Central memory CD8-positive, alpha-beta T cell (primary cell): Measurements from ENCODE around the gene RAB11FIP5.
A peak's percentile ranks its signal among the peaks of the same experiment; 100 is the strongest.
"Not testable (repeated sequence)": the region's sequence is repeated elsewhere in the genome, so short reads cannot be mapped to it uniquely, and the experiment has no call there.

Experiments
- ATAC-seq: fragments of 150-1000 bp; cut with Tn5 transposase; replicated peaks from 2 replicates; pipeline ENCODE4 v1.10.0; 2022; ENCODE audit warnings: mild to moderate bottlenecking, moderate FRiP score, moderate number of reproducible peaks; ENCODE audit not compliant: poor library complexity, severe bottlenecking; ENCODE audit errors: extremely low read depth
- DNase-seq, 2 donors: peaks; one replicate each; pipeline ENCODE4 v3.0.0; 2021; ENCODE audit warnings: low spot score in 2 of 2
- H3K27ac Mint-ChIP-seq: one replicate; pipeline ENCODE4 v1.8.0; 2022; ENCODE audit warnings: low read depth, mild to moderate bottlenecking, moderate library complexity, mixed read lengths
- H3K27me3 Mint-ChIP-seq: one replicate; pipeline ENCODE4 v1.8.0; 2022; ENCODE audit warnings: mixed read lengths
- H3K36me3 Mint-ChIP-seq: one replicate; pipeline ENCODE4 v1.8.0; 2022; ENCODE audit warnings: mild to moderate bottlenecking, moderate library complexity, mixed read lengths; ENCODE audit not compliant: insufficient read depth
- H3K4me1 Mint-ChIP-seq: one replicate; pipeline ENCODE4 v1.8.0; 2022; ENCODE audit warnings: mixed read lengths
- H3K4me3 Mint-ChIP-seq: one replicate; pipeline ENCODE4 v1.8.0; 2022; ENCODE audit warnings: mild to moderate bottlenecking, moderate library complexity, mixed read lengths
- H3K9me3 Mint-ChIP-seq: one replicate; pipeline ENCODE4 v1.8.0; 2022; ENCODE audit warnings: mixed read lengths

The RAB11FIP5 gene

DNA sequence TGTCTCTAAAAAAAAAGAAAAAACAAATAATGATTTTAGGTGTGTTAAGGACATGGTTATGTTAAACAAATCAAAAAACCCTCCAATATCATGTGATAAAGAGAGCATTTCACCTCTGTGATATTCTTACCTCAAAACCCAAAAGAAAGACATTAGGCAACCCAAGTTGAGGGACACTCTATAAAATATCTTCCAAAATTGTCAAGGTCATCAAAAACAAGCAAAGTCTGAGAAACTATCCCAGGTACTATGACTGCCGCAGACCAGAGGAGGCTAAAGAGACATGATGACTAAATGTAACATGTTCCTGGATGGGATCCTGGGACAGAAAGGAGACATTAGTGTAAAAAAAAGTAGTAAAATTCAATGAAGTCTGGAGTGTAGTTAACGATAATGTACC, 45.7 kb downstream of the RAB11FIP5 start:
- ATAC-seq: no peak
- Mint-ChIP-seq H3K4me3 (no peak overlapping the region), H3K4me1 (peaks cover 25% of the 10 kb centered on the region)

DNA sequence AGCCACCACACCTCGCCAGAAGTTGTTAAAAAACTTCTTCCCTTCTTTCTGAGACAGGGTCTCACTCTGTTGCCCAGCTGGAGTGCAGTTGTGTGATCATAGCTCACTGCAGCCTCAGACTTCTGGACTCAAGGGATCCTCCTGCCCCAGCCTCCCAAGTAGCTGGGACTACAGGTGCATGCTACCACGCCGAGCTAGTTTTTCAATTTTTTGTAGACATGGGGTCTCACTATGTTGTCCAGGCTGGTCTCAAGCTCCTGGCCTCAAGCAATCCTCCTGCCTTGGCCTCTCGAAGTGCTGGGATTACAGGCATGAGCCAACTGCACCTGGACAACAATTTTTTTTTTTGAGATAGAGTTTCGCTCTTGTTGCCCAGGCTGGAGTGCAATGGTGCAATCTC, 47.7 kb downstream of the RAB11FIP5 start:
- H3K36me3 Mint-ChIP-seq, H3K9me3 Mint-ChIP-seq, H3K4me3 Mint-ChIP-seq, ATAC-seq, H3K27me3 Mint-ChIP-seq, DNase-seq, H3K27ac Mint-ChIP-seq: not testable (repeated sequence)
- peaks cover 17% of the 10 kb centered on the region for H3K4me1 Mint-ChIP-seq

More for the DNA sequence above, 45.7 kb downstream of the RAB11FIP5 start:
- no peak for DNase-seq
- Mint-ChIP-seq H3K27ac (no peak overlapping the region), H3K27me3 (no peaks in the 10 kb centered on the region), H3K36me3 (peaks cover 10% of the 10 kb centered on the region), H3K9me3 (no peaks in the 10 kb centered on the region)

DNA sequence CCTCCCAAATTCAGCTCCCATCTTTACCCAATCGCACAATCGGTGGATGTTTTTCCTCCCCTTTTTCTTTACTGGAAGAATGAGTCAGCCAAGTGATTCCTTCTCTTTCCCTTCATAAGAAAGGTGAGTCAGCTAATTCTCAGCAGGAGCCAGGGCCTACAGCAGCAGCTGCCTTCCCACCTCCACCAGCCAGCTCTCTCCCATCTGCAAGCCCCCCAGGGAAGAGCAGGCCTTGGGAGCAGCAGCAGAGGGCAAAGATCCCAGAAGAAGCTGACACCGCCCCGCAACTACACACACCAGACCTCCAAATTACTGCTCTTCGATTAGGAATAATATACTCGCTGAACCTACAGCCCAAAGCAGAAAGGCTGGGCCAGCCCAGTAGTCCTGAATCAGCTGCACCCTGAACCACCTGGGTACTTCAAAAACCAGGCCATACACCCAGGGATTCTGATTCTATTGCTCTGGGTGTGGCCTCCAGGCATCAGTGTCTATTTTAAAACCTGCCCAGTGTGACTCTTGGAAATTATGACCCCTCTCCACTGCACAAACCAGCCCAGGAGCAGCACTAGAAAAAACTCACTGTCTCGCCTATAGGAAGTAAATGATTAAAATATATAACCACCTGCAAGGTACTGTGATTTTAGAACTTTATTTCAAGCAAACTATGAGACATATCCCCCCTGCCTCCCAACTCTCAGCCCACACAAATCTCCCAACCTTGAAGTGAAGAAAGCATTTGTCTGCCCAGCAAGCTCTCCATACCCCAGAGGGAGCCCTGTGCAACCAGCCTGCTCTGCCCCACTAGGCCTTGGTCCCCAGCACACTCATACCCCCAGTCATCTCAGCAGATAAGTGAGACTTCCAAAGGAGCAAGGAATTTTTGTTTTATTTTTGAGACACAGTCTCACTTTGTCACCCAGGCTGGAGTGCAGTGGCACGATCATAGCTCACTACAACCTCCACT, 48.6 kb downstream of the RAB11FIP5 start:
- H3K27ac Mint-ChIP-seq: peak overlapping the region; percentile 39
- no peak for ATAC-seq
- no peaks in the 10 kb centered on the region for H3K36me3 Mint-ChIP-seq

DNA sequence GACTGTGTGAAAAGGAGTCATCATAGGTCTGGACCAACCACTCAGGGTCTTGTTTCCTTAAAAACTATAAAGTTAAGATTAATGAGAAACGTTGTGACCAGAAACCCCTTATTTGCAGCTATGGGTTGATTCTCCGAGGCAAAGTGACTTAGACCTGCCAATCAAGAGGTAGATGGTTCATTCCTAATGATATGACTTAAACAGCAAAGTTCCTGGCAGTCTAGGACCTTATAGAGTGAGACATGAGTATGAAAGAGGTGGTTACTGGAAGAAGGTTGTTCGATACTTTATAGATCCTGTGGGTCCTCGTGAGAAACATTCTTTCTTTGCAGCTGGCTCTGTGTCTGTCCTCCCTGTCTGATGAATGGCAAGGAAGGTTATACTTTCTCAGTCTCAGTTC, 49.3 kb downstream of the RAB11FIP5 start:
- ATAC-seq (no peak), DNase-seq (no peak)
- Mint-ChIP-seq H3K4me3 (no peak overlapping the region), H3K9me3 (no peaks in the 10 kb centered on the region), H3K36me3 (no peaks in the 10 kb centered on the region), H3K27me3 (no peaks in the 10 kb centered on the region), H3K27ac (no peak overlapping the region), H3K4me1 (peaks cover 6% of the 10 kb centered on the region)

More for the DNA sequence above, 48.6 kb downstream of the RAB11FIP5 start:
- no peak for DNase-seq
- Mint-ChIP-seq H3K9me3 (no peaks in the 10 kb centered on the region), H3K4me3 (no peak overlapping the region), H3K27me3 (no peaks in the 10 kb centered on the region), H3K4me1 (peaks cover 13% of the 10 kb centered on the region)

DNA sequence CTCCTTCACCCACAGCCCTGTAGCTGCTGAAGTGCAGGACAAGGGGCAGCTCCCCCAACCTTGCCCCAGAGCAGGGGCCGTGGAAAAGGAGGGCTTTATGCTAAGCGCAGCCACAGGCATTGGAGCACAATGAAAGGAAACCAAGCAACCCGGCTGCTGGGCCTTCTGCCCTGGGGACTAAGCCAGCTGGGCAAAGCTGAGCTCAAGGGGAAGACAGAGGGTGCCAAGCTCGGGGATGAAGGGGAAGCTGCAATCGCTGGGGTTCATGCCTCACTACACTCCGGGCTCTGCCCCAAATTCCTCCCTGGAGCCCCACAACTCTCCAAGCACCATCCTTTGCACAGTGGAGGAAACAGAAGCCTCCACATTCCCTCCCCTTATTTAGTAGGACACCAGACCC, 53.6 kb downstream of the RAB11FIP5 start:
- ATAC-seq (no peak), DNase-seq (no peak)
- Mint-ChIP-seq H3K27ac (no peak overlapping the region), H3K9me3 (no peaks in the 10 kb centered on the region), H3K36me3 (no peaks in the 10 kb centered on the region), H3K4me1 (peaks cover 5% of the 10 kb centered on the region), H3K4me3 (no peak overlapping the region), H3K27me3 (no peaks in the 10 kb centered on the region)

DNA sequence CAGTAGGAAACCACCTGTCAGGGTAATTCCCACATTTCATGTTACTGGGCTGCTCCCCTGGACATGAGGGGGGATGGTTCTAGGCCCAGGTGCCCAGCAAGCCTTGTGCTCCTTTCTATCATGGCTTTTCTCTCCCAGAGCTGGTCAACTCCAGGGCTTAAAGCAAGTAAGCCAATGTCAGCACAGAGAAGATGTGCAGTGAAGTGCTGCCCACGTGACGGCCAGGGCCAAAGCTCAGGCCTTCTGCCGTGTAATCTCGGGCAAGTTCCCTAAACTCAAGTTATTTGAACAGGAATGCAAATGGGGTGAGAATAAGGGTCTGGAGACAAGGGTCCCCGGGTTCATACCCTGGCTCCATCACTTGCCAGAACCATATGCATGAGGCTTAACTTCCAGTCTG, 57.8 kb downstream of the RAB11FIP5 start:
- Mint-ChIP-seq H3K9me3 (no peaks in the 10 kb centered on the region), H3K27ac (no peak overlapping the region), H3K4me1 (peaks cover 5% of the 10 kb centered on the region), H3K36me3 (no peaks in the 10 kb centered on the region), H3K27me3 (no peaks in the 10 kb centered on the region), H3K4me3 (no peak overlapping the region)
- DNase-seq (no peak), ATAC-seq (no peak)

DNA sequence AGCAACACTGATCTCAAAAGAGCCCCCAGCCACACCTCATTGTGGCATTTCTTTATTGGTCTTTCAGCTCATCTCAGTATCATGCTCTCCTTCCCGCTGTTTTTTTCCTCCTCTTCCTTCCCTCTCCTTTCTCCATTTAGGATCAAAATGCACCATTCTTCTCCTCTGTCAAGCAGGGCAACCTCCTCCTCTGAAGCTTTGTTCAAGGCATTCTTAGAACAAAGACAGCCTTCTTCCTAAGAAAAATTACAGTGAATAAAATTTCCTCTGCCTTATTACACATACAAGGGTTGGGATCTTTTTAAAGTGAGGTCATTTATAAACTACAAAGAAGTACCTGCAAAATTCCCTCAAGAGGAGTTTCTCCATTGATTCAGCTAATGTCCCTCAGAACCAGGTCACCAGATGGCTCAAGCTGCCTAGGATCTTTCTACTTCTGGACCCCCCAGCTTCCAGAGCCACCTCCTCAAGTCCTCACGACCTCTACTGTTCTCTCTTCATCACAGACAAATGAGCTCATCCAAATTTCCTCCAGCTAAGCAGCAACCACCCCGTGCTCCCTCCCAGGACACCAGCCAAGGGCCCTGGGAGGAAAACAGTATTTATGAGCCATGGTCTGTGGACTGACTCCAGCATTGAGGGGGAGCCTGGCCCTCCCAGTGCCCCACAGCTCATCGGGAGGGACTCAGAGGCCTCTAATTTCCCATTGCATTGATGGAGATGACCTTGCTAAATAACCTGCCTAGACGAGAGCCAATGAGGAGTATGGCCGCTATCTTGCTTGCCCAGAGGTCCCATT, 59.2 kb downstream of the RAB11FIP5 start:
- Mint-ChIP-seq H3K36me3 (no peaks in the 10 kb centered on the region), H3K9me3 (no peaks in the 10 kb centered on the region), H3K4me3 (no peak overlapping the region), H3K27ac (no peak overlapping the region), H3K4me1 (no peaks in the 10 kb centered on the region), H3K27me3 (no peaks in the 10 kb centered on the region)
- ATAC-seq: no peak
- no peak for DNase-seq

DNA sequence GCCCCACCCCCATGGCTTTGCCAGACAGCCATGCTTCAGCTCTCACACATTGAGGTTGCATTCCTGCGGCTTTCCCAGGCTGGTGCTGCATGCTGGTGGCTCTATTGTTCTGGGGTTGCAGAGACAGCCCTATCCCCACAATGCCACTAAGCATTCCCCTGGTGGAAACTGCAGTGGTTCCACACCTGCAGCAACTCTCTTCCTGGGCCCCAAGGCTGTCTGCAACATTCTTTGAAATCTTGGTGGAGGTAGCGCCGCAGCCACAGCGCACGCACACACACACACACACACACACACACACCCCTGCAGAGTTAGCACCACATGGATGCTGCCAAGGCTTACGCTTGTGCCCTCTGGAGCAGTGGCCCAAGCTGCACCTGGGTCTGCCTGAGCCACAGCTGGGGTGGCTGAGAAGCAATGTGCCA, 62.6 kb downstream of the RAB11FIP5 start:
- H3K4me3 Mint-ChIP-seq: no peak overlapping the region
- DNase-seq (no peak), ATAC-seq (no peak)
- no peak overlapping the region for H3K27ac Mint-ChIP-seq
- H3K27me3 Mint-ChIP-seq: no peaks in the 10 kb centered on the region
- H3K4me1 Mint-ChIP-seq: no peaks in the 10 kb centered on the region
- no peaks in the 10 kb centered on the region for H3K36me3 Mint-ChIP-seq
- H3K9me3 Mint-ChIP-seq: no peaks in the 10 kb centered on the region

DNA sequence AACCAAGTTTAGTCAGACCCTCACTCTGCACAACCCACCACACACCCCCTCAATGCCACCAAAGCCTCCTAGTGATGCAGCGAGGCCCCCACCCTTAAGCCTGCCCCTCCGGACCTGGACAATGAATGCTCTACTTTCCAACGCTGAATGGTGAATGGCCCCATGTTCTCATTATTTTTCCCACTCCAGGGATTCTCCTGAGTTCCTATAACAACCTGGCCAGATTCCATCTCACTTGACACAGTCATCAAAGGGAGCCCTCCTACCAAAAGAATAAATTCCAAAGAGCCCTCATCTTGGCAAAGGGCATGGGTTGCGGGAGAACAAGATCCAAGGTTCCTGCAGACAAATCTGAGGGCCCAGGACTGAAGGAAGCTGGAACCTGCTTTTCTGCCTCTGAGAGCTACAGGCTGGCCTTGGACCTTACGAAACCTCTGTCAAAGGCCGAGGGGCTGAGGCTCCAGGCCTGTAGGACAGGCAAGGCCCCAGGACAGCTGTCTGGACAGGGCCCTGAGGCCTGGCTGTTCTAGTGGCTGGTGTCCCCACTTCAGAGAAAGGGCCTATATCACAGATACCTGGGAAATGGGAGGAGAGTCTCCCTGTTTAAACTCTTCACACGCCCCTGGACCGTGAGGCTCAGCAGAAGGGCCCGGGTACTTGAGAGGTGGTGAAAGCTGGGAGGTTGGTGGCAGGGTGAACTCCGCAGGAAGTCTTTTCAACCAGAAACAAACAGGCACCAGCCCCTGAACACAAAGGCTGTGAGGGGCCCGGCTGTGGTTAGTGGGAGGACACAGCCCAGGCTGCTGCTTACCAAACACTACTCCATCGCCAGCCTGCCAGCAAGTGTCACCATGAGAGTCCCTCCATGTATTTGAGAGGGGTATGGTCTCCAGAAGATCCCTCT, 68.6 kb downstream of the RAB11FIP5 start:
- Mint-ChIP-seq H3K9me3 (no peaks in the 10 kb centered on the region), H3K4me1 (no peaks in the 10 kb centered on the region), H3K27me3 (no peaks in the 10 kb centered on the region), H3K4me3 (no peak overlapping the region), H3K36me3 (no peaks in the 10 kb centered on the region), H3K27ac (no peak overlapping the region)
- ATAC-seq (no peak), DNase-seq (no peak)

DNA sequence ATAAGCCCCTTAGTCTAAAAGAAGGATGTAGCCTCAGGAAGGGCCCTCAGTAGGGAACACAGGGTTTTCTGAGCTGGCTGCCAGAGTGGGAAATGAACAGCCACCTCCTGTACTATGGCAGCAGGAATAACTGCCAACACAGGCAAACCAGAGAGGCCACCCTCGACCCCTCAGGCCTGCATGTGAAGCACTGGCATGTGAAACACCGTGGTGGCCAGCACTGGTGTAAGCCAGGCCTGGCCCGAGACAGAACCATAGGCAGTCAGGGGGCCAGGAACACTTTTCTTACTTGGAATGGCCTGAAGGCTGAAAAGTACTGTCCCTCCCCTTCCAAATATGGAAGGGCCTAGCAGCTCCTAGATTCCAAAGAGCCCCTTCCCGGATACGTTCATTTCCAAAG, 69.5 kb downstream of the RAB11FIP5 start:
- Mint-ChIP-seq H3K4me1 (no peaks in the 10 kb centered on the region), H3K27ac (no peak overlapping the region), H3K27me3 (no peaks in the 10 kb centered on the region), H3K9me3 (no peaks in the 10 kb centered on the region), H3K4me3 (no peak overlapping the region), H3K36me3 (no peaks in the 10 kb centered on the region)
- DNase-seq (no peak), ATAC-seq (no peak)

DNA sequence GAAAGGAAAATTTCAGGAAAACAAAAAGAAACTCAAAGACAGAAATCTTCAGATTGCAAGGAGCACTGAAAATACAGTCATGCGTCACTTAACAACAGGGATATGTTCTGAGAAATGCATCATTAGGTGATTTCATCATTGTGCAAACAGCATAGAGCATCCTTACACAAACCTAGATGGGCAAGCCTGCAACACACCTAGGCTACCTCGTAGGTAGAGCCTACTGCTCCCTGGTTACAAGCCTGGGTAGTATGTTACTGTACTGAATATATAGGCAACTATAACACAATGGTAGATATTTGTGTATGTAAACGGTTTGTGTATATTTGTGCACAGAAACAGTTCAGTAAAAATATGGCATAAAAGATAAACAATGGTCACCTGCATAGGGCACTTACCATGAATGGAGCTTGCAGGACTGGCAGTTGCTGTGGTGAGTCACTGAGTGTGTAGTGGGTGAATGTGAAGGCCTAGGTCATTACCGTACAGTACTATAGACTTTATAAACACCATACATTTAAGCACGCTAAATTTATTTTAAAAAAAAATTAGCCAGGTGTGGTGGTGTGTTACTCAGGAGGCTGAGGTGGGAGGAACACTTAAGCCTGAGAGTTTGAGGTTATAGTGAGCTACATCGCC, 74.7 kb downstream of the RAB11FIP5 start:
- Mint-ChIP-seq H3K4me3 (no peak overlapping the region), H3K9me3 (no peaks in the 10 kb centered on the region), H3K4me1 (no peaks in the 10 kb centered on the region), H3K27ac (no peak overlapping the region), H3K27me3 (no peaks in the 10 kb centered on the region), H3K36me3 (peaks cover 2% of the 10 kb centered on the region)
- ATAC-seq (no peak), DNase-seq (no peak)

DNA sequence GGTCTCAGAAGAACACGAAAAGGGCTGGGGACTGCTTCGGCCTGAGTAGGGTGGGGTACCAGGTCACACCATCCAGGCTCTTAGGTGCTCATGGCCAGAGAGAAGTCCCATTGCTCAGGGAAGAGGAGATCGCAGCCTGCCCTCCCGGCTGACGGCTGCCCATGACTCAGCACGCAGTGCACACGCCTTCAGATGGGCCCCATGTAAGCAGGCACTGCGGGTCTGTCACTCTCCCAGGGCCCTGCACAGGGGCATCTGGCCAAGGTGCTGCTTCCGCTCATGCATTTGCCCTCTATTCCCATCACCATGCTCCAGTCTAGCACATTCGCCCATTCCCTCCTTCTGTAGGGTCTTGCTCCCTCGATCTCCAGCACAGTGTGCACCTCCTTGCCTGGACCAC, 76.0 kb downstream of the RAB11FIP5 start:
- no peaks in the 10 kb centered on the region for H3K4me1 Mint-ChIP-seq
- ATAC-seq: no peak
- H3K27ac Mint-ChIP-seq: no peak overlapping the region
- peaks cover 2% of the 10 kb centered on the region for H3K36me3 Mint-ChIP-seq
- no peak overlapping the region for H3K4me3 Mint-ChIP-seq
- no peaks in the 10 kb centered on the region for H3K27me3 Mint-ChIP-seq
- DNase-seq: no peak
- H3K9me3 Mint-ChIP-seq: no peaks in the 10 kb centered on the region
